ENCODE results near the gene KRT9. TPM values are rescaled to one million over a fixed set of nuclear protein-coding genes. Genes with fewer than 3 reads are reported as not detected.

Gene KRT9
- polyA plus RNA-seq, 2 of the 4 experiments (the other 2 are of a cell fraction): not detected

DNA sequence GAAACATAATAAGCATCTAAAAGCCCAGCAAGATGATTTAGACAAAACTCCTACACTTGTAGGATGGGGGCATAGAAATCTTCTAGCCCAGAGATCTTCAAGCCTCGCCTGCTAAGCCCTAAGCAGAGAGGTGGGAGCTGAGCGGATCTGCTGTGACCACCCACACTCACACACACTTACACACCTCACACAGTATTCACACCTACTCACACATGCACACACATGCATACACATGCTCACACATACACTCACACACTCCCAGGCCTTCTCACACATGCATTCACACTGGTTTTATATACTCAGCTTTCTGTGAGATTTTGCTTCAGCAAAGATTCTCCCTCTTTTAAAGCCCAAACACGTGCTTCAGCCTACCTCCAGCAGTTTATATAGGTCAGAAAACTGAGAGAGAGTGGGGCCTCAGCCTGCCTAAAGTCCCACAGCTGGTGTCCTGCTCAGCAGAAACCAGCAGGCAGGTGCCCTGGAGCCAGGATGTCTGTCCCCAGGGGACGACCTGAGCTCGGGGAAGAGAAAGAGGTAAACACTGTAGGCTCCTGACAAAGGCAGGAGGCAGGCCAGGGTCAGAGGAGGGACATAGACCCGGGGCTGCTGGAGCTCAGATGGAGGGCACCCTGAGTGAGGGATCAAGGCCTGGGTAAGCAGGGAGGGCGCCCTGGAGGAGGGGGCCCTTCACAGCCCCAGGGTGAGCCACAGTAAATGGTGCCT is 31.7 kb downstream of the KRT9 start:
- 61% methylated on average over 7 of the region's 7 CpGs for WGBS (ENCODE audit: missing lambda C conversion rate)
- Histone ChIP-seq H3K9me3 (no peaks in the 10 kb centered on the region), H3K4me2 (no peak overlapping the region), H3K27ac (peak overlapping the region in 1 of 2 experiments; percentile 63; a peak in 2 of 6 replicates), H3K4me1 (peaks cover 27% of the 10 kb centered on the region), H3K4me3 (no peak overlapping the region)
- DNase-seq (ENCODE audit: low read depth in 1 of 2, low spot score in 1 of 2): no peak
- ChIA-PET CTCF (interaction anchor here (0.6 to 8.1 kb wide), 13 partner anchors 9 to 631 kb away, joined by 3 to 141 read pairs (median 5); no protein-coding TSS in a partner anchor), POLR2A (interaction anchor here (1.4 kb wide), 1 partner anchor 721 kb away, joined by 3 read pairs; no protein-coding TSS in a partner anchor)
- no peak for FAIRE-seq
- ATAC-seq: no peak
- no peak for TF ChIP-seq MAZ (IDR thresholded peaks at IDR 0.05; ENCODE audit: borderline replicate concordance, low read depth, low read length)
- TF ChIP-seq ZFP36 (IDR thresholded peaks at IDR 0.05; ENCODE audit: borderline replicate concordance, partially characterized antibody): peak; percentile 48
- TF ChIP-seq CTCF (IDR thresholded peaks at IDR 0.05): no peak
- TF ChIP-seq HOXB5 (CRISPR knock-in tag; IDR thresholded peaks at IDR 0.05): no peak
- TF ChIP-seq ELK1 (IDR thresholded peaks at IDR 0.05; ENCODE audit: low read depth, low read length): no peak
- no peak for TF ChIP-seq FOSB (CRISPR knock-in tag; IDR thresholded peaks at IDR 0.05)
- no peak for TF ChIP-seq EHMT2 (IDR thresholded peaks at IDR 0.05; ENCODE audit: low read depth)

DNA sequence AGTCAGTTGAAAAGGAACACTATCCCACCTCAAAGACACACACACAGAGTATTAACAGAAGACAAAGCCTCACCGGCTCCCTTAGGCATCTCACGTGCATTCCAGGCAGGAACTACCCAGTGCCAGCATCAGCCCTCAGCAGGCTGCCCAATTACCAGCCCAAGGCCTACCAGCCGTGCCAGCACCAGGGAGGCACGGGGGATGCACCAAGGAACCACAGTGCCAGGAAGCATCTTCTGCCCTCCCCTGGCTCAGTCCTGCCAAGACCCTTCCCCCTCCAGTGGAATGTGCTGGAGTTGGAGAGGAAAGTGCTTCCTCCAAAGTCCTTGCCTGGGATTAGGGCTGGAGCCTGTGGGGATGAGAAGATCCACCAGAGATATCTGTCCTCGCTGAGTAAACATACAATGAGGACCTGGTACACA is 32.8 kb downstream of the KRT9 start:
- POLR2A ChIA-PET: no interaction called here
- H3K4me1 ChIP-seq: peaks cover 16% of the 10 kb centered on the region; the same call in 2 of the 3 replicates
- no peak overlapping the region for H3K4me3 ChIP-seq
- no peak overlapping the region for H3K4me2 ChIP-seq
- 82% methylated on average over 5 of the region's 5 CpGs for WGBS (ENCODE audit: missing lambda C conversion rate)
- no peak for FAIRE-seq
- no peak for TF ChIP-seq CTCF (IDR thresholded peaks at IDR 0.05)
- no peak for TF ChIP-seq CHD2 (IDR thresholded peaks at IDR 0.05; ENCODE audit: low read length, partially characterized antibody)
- no peak for TF ChIP-seq JUNB (IDR thresholded peaks at IDR 0.05)
- TF ChIP-seq RARB (CRISPR knock-in tag; IDR thresholded peaks at IDR 0.05): no peak
- no peak for TF ChIP-seq KDM1A (IDR thresholded peaks at IDR 0.05; ENCODE audit: low read depth)
- TF ChIP-seq MAFK (IDR thresholded peaks at IDR 0.05; ENCODE audit: partially characterized antibody): no peak
- TF ChIP-seq, protein P1, sequence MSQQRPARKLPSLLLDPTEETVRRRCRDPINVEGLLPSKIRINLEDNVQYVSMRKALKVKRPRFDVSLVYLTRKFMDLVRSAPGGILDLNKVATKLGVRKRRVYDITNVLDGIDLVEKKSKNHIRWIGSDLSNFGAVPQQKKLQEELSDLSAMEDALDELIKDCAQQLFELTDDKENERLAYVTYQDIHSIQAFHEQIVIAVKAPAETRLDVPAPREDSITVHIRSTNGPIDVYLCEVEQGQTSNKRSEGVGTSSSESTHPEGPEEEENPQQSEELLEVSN (IDR thresholded peaks at IDR 0.05; ENCODE audit: borderline replicate concordance, low read depth): no peak
- no peak for TF ChIP-seq FOSL2 (IDR thresholded peaks at IDR 0.05)
- TF ChIP-seq FOSL2 (CRISPR knock-in tag; IDR thresholded peaks at IDR 0.05): no peak
- no peak for TF ChIP-seq HOXB13 (CRISPR knock-in tag; IDR thresholded peaks at IDR 0.05; ENCODE audit: low read depth)
- TF ChIP-seq TFCP2L1 (CRISPR knock-in tag; IDR thresholded peaks at IDR 0.05): no peak
- no peak for TF ChIP-seq ELK1 (IDR thresholded peaks at IDR 0.05; ENCODE audit: low read depth, low read length)
- TF ChIP-seq HDAC2 (IDR thresholded peaks at IDR 0.05): no peak
- TF ChIP-seq NPAS2 (CRISPR knock-in tag; IDR thresholded peaks at IDR 0.05; ENCODE audit: borderline replicate concordance): no peak
- no peak for TF ChIP-seq EHMT2 (IDR thresholded peaks at IDR 0.05; ENCODE audit: low read depth)
- no peak for TF ChIP-seq REST (IDR thresholded peaks at IDR 0.05)
- DNase-seq (ENCODE audit: low read depth in 1 of 2, low spot score in 1 of 2): no peak
- peak overlapping the region in 1 of 2 experiments; percentile 40; a peak in 3 of 6 replicates for H3K27ac ChIP-seq
- ATAC-seq: peak in 1 of 2 experiments; percentile 30; a peak in 3 of 6 replicates
- H3K9me3 ChIP-seq: no peaks in the 10 kb centered on the region
- CTCF ChIA-PET: interaction anchor here (8.1 kb wide), 1 partner anchor 11 kb away, joined by 141 read pairs; no protein-coding TSS in a partner anchor

All from A549 (cell line).